GM18907 (cell line): ENCODE data around the gene MAML3.
A peak's percentile ranks its signal among the peaks of the same experiment; 100 is the strongest.

Experiments
- ATAC-seq: cut with Tn5 transposase; IDR thresholded peaks from one replicate; pipeline ENCODE4 v1.9.1; 2021; ENCODE audit warnings: mild to moderate bottlenecking, moderate library complexity; ENCODE audit not compliant: unreplicated experiment

The MAML3 gene

GRCh38 chr4:139768366-139768765, 385.6 kb downstream of the MAML3 start:
- ATAC-seq: no peak

- ATAC-seq: no peak
Observed at GRCh38 chr4:139767585-139767984, 386.4 kb downstream of the MAML3 start.

- no peak for ATAC-seq
Observed at GRCh38 chr4:139767168-139767567, 386.8 kb downstream of the MAML3 start.

GRCh38 chr4:139764686-139765310, 389.2 kb downstream of the MAML3 start:
- no peak for ATAC-seq

GRCh38 chr4:139764182-139764581, 389.8 kb downstream of the MAML3 start:
- no peak for ATAC-seq

- no peak for ATAC-seq
Observed at GRCh38 chr4:139763672-139764071, 390.3 kb downstream of the MAML3 start.

- ATAC-seq: no peak
Observed at GRCh38 chr4:139763205-139763604, 390.8 kb downstream of the MAML3 start.

- ATAC-seq: no peak
Observed at GRCh38 chr4:139762720-139763119, 391.3 kb downstream of the MAML3 start.

- ATAC-seq: peak; percentile 77
Observed at GRCh38 chr4:139761461-139761860, 392.5 kb downstream of the MAML3 start.

GRCh38 chr4:139760567-139760966, 393.4 kb downstream of the MAML3 start:
- ATAC-seq: no peak

- no peak for ATAC-seq
Observed at GRCh38 chr4:139759097-139759496, 394.9 kb downstream of the MAML3 start.

GRCh38 chr4:139756391-139757180, 397.4 kb downstream of the MAML3 start:
- ATAC-seq: no peak

- ATAC-seq: no peak
Observed at GRCh38 chr4:139754938-139755337, 399.0 kb downstream of the MAML3 start.

GRCh38 chr4:139753686-139754085, 400.3 kb downstream of the MAML3 start:
- ATAC-seq: no peak

- no peak for ATAC-seq
Observed at GRCh38 chr4:139749835-139750498, 404.0 kb downstream of the MAML3 start.

GRCh38 chr4:139749338-139749737, 404.6 kb downstream of the MAML3 start:
- ATAC-seq: no peak

- no peak for ATAC-seq
Observed at GRCh38 chr4:139746431-139747171, 407.4 kb downstream of the MAML3 start.

- ATAC-seq: no peak
Observed at GRCh38 chr4:139745111-139745639, 408.8 kb downstream of the MAML3 start.

GRCh38 chr4:139744232-139744631, 409.8 kb downstream of the MAML3 start:
- ATAC-seq: no peak

GRCh38 chr4:139743027-139743426, 411.0 kb downstream of the MAML3 start:
- ATAC-seq: no peak

- ATAC-seq: no peak
Observed at GRCh38 chr4:139740531-139741041, 413.4 kb downstream of the MAML3 start.
